CD4-positive, alpha-beta T cell treated with Interleukin-2 at 100 ng/mL for 4 hours (primary cell): Measurements from ENCODE around the gene DNMT1.
"Not testable (repeated sequence)": the region's sequence is repeated elsewhere in the genome, so short reads cannot be mapped to it uniquely, and the experiment has no call there.

Source experiments
- DNase-seq: peaks from one replicate; pipeline ENCODE4 v3.0.0-alpha.2; 2020; ENCODE audit warnings: low spot score

The DNMT1 gene

DNA sequence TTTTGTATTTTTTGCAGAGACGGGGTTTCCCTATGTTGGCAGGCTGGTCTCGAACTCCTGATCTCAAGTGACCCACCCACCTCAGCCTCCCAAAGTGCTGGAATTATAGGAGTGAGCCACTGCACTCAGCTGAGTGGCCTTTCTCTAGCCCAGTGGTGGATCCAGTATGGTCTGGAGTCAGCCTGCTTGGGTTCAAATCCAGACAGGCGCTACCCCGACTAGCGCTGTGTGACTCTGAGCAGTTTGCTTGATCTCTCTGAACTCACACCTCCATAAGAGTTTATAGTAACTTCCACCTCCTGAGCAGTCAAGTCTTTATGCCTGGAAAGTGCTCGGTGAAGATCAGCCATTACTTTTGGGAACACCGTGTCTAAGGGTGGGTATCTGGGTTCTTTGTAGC lies 25.9 kb upstream of the DNMT1 start:
- no peak for DNase-seq

DNA sequence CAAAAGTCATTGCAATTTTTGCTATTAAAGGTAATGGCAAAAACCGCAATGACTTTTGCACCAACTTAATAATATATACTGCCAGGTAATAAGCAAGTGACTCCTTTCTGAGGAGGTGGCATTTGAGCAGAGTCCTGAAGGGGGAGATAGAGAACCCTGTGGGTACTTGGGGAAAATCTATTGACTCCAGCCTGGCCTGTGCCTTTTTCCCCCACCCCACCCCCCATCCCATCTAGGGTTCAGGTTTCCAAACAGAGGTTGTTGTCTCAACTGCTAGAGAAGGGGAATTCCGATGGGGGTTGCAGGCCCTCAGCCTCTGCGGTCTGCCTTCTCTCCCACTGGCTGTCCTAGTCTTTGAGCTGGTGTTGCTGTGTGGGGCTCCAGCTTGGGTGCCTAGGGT lies 24.9 kb upstream of the DNMT1 start:
- DNase-seq: peak; percentile 70

DNA sequence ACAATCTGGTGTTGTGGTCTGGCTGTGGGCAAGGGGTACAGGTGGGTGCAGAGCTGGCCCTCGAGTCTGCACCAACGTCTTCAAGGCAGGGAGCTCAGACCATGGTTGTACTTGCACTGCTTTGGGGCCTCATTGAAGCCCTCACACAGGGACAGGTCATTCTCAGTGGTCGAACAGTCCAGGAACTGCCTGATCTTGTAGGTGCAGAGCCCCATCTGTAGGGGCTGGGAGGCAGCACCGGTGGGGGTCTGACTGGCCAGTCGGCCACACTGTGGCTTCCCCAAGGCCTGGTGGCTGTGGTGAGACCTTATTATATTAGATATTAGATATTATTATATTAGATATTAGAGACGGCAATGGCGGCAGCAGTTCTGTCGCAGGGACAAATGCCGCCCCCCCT lies 22.3 kb upstream of the DNMT1 start:
- no peak for DNase-seq

DNA sequence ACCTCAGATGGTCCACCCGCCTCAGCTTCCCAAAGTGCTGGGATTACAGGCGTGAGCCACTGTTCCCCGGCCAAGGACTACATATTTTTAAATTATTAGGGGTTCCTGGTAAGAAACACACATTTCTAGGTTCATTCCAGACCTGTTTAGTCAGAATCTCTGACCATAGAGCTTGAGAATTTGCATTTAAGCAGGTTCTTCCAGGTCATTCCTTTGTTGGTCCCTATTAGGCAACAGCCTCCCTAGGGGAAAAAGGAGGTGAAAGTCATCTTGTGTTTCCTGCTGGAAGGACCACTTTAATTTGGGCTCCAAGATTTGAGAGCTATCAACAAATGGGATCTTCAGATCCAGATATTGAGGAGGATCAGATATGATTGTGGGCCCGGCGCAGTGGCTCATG lies 20.0 kb upstream of the DNMT1 start:
- DNase-seq: no peak

DNA sequence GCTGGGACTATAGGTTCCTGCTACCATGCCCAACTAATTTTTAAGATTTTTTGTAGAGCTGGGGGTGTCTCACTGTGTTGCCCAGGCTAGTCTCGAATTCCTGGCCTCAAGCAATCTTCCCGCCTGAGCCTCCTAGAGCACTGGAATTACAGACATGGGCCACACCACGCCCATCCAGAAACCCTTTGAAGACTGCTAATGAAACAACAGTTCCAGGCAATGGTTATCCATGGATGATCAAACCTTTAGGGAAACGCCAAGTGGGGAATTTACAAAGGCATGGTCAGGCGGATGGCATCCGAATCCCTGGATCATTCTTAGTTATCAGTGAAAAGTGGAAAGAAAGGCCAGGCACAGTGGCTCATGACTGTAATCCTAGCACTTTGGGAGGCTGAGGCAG lies 16.9 kb upstream of the DNMT1 start:
- DNase-seq: no peak

DNA sequence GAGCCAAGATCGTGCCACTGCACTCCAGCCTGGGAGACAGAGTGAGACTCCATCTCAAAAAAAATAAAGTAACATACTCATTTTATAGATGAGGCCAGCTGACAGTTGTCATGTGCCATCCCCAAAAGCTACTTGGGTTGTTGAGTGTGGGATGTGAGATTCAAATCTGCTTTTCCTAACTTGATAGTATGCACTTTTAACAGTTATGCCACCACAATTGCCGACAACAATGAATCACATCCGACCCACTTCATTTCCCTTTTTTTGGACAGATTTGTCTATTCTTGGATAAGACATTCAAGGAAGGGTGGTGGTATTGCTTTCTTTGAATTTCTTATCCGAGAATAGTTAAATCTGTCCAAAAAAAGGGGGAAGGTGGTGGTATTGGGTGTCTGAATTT lies 16.3 kb upstream of the DNMT1 start:
- no peak for DNase-seq

DNA sequence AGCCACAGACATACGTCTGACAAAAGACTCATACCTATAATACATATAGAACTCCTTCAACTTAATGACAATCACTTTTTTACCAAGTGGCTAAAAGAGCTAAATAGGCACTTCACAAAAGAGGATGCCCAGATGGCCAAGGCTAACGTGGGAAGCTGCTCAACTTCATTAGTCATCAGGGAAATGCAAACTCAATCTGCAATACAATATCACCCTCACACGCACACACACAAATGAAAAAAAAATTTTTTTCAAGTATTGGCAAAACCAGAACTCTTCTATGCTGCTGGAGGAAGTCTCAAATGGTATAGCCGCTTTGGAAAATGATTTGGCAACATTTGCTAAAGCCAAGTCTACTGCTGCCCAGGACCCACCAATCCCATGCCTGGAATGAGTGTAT lies 14.6 kb upstream of the DNMT1 start:
- DNase-seq: no peak

DNA sequence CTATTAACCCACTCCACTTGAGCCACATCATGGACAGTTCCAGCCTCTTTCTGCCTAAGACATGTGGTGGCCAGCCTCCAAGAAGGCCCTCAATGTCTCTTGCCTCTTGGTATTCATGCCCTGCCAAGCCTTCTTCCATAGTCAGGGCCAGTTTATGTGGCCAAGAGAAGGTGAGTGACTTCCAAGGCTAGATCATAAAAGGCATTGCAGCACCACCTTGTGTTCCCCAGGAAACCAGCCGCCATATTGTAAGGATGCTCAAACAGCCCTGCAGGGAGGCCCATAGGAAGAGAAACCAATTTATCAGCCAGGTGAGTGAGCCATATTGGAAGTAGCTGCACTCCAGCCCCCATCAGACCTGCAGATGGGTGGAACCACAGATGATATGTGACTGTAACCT lies 12.3 kb upstream of the DNMT1 start:
- DNase-seq: no peak

DNA sequence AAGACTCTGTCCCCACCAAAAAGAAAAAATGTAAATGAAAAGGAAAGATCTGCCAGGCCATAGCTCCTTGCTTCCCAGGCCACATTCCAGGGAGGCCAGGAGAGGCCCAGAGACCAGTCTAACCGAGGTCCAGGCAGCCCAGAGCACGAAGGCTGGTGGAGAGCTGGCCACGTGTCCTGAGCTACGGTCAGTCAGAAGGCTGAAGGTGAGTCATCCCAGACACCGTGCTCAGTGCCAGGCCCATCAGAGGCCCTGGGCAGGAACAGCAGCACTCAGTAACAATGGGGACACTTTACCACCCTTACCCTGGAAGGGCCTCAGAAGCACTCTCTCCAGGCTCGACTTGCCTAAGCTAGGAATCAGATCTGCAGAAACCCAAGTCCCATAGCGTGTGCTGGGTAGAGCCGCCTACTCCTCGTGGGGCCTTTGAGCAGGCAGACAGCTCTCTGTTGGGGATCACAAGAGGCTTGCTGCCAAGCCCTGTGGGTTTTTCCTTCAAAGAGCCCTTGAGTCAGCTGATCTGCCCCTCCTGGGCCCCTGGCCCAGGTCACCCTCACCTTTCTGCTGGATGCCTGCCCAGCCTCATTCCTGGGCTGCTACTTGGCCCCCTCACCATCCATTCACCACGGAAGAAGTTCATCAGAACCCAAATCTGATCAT lies 11.6 kb upstream of the DNMT1 start:
- no peak for DNase-seq

DNA sequence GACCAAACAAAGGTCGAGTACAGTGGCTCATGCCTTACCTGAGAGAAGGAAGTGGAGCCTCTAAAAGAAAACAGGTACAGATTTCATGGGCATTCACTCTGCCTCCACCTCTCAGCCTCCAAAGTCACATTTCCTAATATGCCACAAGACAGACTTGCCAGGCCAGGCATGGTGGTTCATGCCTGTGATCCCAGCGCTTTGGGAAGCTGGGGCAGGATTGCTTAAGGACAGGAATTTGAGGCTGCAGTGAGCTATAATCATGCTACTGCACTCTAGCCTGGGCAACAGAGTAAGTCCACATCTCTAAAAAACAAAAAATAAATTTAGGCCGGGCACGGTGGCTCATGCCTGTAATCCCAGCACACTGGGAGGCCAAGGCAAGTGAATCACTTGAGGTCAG lies 10.9 kb upstream of the DNMT1 start:
- DNase-seq: no peak

DNA sequence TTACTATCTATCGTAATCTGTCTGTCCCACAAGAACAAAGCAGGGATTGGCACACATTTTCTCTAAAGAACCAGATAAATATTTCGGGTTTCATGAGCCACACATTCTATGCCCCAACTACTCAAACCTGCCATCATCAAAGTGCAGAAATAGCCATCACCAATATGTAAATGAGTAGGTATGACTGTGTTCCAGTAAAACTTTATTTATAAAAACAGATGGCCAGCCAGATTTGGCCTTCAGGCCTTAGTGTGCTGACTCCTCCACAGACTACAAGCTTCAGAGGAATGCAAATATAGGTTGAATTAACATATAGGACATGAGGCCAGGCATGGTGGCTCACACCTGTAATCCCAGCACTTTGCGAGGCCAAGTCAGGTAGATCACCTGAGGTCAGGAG lies 8.9 kb upstream of the DNMT1 start:
- DNase-seq: no peak

DNA sequence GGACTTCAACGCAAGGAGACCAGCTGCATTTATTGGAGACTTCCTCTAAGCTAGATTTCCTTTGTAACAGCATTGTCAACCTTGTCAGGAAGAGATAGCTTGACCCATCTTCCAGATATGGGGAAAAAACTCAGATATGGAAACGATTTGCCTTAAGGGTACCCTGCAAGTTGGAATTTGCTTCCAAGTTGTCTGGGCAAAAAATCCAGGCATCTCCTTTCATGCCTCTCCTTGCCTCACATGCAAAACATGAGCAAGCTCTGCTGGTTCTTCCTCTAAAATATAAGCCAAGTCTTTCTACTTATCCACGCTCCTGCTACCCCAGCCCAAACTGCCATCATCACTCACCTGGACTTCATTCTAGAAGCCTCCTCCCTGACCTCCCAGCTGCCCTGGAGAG lies 6.4 kb upstream of the DNMT1 start:
- no peak for DNase-seq

DNA sequence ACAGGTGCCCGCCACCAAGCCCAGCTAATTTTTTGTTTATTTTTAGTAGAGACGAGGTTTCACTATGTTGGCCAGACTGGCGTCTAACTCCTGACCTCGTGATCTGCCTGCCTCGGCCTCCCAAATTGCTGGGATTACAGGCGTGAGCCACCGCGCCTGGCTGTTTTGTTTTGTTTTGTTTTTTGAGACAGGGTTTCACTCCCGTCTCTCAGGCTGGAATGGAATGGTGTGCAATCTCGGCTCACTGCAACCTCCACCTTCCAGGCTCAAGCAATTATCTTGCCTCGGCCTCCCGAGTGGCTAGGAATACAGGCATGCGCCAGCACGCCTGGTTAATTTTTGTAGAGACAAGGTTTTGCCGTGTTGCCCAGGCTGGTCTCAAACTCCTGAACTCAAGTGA lies 5.3 kb upstream of the DNMT1 start:
- DNase-seq: not testable (repeated sequence)

DNA sequence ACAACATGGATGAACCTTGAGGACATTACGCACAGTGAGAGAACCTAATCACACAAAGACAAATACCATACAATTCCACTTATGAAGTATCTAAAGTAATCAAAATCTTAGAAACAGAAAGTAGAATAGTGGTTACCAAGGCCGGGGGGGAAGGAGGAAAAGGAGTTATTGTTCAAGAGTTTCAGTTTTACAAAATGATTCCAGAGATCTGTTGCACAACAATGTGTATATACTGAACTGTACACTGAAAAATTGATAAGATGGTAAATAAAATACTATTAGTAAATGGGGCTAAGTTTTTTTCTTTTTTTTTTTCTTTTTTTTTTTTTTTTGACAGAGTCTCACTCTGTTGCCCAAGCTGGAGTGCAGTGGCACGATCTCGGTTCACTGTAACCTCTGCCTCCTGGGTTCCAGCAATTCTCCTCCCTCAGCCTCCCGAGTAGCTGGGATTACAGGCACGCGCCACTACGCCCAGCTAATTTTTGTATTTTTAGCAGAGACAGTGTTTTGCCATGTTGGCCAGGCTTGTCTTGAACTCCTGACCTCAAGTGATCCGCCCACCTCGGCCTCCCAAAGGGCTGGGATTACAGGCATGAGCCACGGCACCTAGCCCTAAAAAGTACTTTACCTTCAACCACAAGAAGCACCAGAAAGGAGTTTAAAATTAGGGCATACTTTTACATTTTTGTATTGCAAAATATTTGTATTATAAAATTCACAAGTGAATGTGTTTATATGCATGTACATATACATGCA lies 4.3 kb upstream of the DNMT1 start:
- peak; percentile 39 for DNase-seq

DNA sequence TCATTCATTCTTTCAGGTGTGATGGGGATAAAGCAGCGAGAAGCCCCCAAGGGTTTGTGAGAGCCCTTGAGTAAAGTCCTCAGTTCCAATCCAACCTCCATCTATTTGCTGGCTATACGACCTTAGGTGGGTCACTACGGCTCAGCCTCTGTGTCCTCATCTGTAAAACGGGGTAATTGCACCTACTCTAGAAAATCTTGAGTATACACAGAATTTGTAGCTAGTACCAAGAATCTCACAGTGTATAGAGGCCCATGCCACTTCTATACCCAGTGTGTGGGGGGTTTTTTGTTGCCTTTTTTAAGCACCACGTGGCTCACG lies 406 bp upstream of the DNMT1 start:
- DNase-seq: no peak

DNA sequence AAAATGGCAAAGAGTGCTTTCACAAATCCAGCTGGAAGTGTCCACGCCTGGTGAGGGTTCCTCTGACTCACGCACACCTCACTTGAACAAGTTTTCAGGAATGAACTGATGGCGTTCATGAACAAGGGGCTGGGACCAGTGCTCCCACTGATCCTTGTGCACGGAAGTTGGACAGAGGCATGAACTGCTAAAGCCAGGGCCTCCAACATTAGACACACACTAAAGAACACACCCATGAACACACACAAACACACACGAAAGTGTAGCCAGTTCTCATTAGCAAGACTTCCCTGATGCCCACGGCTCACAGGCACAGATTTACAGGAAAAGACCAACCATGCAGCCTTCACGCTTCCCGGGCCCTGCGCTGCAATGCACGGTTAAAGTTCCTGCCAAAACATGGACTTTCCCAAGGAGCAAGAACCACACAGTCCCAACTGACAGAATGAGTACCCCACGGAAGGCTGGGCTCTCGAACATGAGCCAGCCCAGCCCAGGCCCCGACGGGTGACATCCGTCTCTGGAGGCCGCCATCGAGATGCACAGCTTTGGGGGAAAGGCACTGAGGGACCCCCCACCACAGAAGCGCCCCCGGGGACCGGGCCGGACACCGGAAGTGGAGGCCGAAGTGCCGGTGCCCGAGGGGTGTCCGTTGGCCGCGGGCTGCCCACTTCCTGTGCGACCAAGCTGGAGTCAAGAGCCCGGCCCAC lies 808 bp downstream of the DNMT1 start:
- peak; percentile 4 for DNase-seq

DNA sequence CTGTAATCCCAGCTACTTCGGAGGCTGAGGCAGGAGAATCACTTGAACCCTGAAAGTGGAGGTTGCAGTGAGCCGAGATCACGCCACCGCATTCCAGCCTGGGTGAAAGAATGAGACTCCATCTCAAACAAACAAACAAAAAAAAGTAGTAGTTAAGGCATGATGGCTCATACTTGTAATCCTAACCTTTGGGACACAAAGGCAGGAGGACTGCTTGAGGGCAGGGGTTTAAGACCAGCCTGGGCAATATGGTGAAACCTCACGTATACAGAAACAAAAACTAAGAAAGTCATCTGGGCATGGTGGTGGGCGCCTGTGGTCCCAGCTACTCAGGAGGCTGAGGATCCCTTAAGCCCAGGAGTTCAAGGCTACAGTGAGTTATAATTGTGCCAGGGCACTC lies 1.8 kb downstream of the DNMT1 start:
- DNase-seq: no peak

DNA sequence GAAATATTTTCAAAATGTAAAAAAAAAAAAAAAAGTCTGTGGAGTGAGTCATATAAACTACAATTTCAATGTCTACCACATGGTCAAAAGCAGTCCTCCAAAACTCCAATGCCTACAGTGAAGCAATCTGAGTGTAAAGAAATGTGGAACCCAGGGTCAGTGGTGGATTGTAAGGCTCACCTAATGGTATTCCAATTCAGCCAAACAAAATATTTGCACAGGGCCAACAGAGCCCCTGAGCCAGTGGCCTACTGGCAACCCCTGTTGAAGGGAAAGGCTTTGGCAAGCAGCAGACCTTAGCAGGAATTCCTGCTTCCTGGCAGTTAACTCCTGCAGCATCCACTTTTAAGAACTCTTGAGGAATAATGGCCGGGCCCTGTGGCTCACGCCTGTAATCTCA lies 3.4 kb downstream of the DNMT1 start:
- DNase-seq: no peak

DNA sequence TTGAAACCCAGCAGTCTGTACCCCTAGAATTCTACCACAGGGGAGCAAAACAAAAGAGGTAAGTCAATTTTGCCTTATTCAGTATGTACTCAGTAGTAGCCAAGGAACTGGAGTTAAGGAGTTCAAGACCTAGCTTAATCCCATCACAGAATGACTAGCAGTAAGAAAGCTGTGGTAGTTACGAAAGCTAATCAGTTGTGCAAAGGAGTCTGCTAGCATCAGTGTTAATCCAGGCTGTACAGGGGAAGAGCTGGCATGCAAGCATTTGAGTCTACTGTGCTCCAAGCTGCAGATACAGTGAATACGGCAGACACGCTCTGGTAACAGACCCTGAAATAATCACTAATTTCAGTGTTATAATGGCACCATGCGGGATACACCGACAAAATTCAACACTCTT lies 4.7 kb downstream of the DNMT1 start:
- no peak for DNase-seq

DNA sequence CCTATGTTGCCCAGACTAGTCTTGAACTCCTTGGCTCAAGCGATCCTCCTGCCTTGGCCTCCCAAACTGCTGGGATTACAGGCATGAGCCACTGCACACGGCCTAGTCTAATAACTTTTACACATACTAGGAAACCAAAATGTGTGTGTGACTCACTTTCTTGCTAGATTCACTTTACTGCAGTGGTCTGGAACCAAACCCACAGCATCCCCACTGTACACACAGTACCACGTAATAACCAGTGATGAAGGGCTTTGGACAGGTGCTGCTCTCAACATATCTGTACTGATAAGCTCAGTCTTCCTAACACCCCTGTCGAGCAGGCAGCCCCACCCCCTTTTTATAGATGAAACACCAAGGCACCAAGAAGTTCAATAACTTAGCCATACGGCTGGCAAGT lies 5.1 kb downstream of the DNMT1 start:
- peak; percentile 30 for DNase-seq

DNA sequence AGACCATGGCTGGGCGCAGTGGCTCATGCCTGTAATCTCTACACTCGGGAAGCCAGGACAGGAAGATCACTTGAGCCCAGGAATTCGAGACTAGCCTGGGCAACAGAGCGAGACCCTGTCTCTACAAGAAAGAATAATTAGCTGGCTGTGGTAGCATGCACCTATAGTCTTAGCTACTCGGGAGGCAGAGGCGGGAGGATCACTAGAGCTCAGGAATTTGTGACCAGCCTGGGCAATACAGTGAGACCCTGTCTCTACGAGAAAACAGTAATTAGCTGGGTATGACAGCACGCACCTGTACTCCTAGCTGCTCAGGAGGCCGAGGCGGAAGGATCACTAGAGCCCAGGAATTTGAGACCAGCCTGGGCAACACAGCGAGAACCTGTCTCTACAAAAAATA lies 7.4 kb downstream of the DNMT1 start:
- DNase-seq: no peak

DNA sequence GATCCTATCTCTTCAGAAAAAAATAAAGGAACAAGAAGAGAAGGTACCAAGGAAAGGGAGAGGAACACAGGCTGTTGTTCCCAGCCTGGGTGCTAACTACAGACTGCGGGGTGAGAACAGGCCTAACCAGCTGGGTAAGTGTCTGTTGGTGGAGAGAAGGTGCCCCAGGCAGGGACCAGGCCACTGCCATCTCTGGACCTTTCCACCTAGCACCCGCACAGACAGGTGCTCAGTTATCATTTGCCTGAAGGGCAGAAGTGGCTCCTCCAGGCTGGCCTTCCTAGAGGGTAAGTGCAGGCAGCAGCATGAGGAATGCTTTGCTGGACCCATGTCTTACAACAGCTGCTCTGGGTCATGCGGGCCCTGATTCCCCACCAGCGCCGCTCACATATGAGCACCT lies 10.1 kb downstream of the DNMT1 start:
- no peak for DNase-seq

DNA sequence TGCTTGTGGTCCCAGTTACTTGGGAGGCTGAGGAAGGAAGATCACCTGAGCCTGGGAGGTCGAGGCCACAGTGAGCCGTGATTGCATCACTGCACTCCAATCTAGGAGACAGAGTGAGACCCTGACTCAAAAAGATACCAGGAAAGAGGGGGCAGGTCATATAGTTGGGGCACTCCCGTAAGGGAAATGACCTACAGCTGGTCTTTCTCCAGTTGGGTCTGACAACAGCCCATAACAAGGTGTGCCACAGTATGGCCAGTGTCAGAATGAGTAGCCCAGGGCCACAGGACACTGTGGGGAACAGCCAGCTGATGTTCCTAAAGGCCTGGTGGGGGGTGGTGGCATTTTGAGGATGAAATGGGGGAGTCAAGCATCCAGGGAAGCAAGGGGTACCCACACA lies 10.8 kb downstream of the DNMT1 start:
- DNase-seq: no peak

DNA sequence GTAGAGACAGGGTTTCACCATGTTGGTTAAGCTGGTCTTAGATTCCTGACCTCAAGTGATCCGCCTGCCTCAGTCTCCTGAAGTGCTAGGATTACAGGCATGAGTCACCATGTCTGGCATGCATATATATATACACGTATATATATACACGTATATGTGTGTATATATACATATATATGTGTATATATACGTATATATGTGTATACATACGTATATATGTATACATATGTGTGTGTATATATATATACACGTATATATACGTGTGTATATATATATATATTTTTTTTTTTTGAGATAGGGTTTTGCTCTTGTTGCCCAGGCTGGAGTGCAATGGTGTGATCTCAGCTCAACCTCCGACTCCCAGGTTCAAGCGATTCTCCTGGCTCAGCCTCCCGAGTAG lies 11.9 kb downstream of the DNMT1 start:
- no peak for DNase-seq
